ENCODE results near the gene DAP.

GRCh38 chr5:10681731-10682679 lies 79.0 kb downstream of the DAP start:
- TF ChIP-seq POLR2A (IDR thresholded peaks at IDR 0.05) (no peak), POLR2AphosphoS5 (IDR thresholded peaks at IDR 0.05) (no peak), CTCF (IDR thresholded peaks at IDR 0.05) (no peak), EP300 (IDR thresholded peaks at IDR 0.05; ENCODE audit: low read depth) (no peak)

Data from transverse colon (tissue), 4 donors.